Thymus (tissue), 11 donors: ENCODE measurements around the gene SFPQ. TPM values are rescaled to one million over a fixed set of nuclear protein-coding genes. Genes with fewer than 3 reads are reported as not detected.

Experiments
- DNase-seq, 9 donors: peaks; one replicate each; pipeline ENCODE4 v3.0.0-alpha.2; 2013; ENCODE audit warnings: low spot score in 9 of 9, low read depth in 6 of 9, missing footprints in 1 of 9
- H3K27ac ChIP-seq, 2 donors: one replicate each; pipeline ENCODE4 v1.5.1; 2013; ENCODE audit warnings: control low read depth in 1 of 2, low read depth in 1 of 2, low read length in 1 of 2, mild to moderate bottlenecking in 1 of 2, moderate library complexity in 1 of 2
- H3K27me3 ChIP-seq, 2 donors: one replicate each; pipeline ENCODE4 v1.5.1; 2013; ENCODE audit warnings: low read length in 1 of 2; ENCODE audit not compliant: control insufficient read depth in 2 of 2, insufficient read depth in 1 of 2
- H3K36me3 ChIP-seq, 2 donors: one replicate each; pipeline ENCODE4 v1.5.1; 2013; ENCODE audit warnings: low read length in 1 of 2, mild to moderate bottlenecking in 1 of 2, moderate library complexity in 1 of 2; ENCODE audit not compliant: control insufficient read depth in 2 of 2, insufficient read depth in 2 of 2
- H3K4me1 ChIP-seq, 2 donors: one replicate each; pipeline ENCODE4 v1.5.1; 2013; ENCODE audit warnings: low read length in 2 of 2; ENCODE audit not compliant: control insufficient read depth in 2 of 2, insufficient read depth in 2 of 2
- H3K4me3 ChIP-seq, 2 donors: one replicate each; pipeline ENCODE4 v1.5.1; 2013; ENCODE audit warnings: low read length in 2 of 2, control low read depth in 1 of 2, mild to moderate bottlenecking in 1 of 2
- H3K9me3 ChIP-seq, 2 donors: one replicate each; pipeline ENCODE4 v1.5.1; 2013; ENCODE audit warnings: low read length in 1 of 2, mild to moderate bottlenecking in 1 of 2; ENCODE audit not compliant: control insufficient read depth in 2 of 2, insufficient read depth in 1 of 2
- WGBS: extraction: QIAGEN DNeasy Blood & Tissue Kit; methylation state at CpG from one replicate; pipeline ENCODE4 v1.1.7; 2013; 5-methylcytosine and 5-hydroxymethylcytosine counted together
- polyA plus RNA-seq: library from polyadenylated mRNA; stranded (reverse); fragments of 200-250 nt; gene quantifications from one replicate; pipeline ENCODE4 v1.2.3, GENCODE V29; 2013
- total RNA-seq: library from RNA; stranded (reverse); fragments of 120-200 nt; gene quantifications from one replicate; pipeline ENCODE4 v1.2.4, GENCODE V29; 2013
- donor health status: healthy.

The SFPQ gene
- total and polyA plus RNA-seq, 2 donors = 241 to 327 TPM

GRCh38 chr1:35192056-35192852 lies 691 bp downstream of the SFPQ start:
- no peaks in the 10 kb centered on the region for H3K27me3 ChIP-seq
- no peaks in the 10 kb centered on the region for H3K9me3 ChIP-seq
- peaks cover 33 to 44% of the 10 kb centered on the region in 2 donors for H3K36me3 ChIP-seq
- under 1% methylated on average over 94 of the region's 94 CpGs for WGBS
- H3K4me3 ChIP-seq = peak overlapping the region; percentile 94 to 100
- peaks cover 10 to 23% of the 10 kb centered on the region in 2 donors for H3K4me1 ChIP-seq
- DNase-seq = peak in 8 of 9 donors; percentile 71 to 95 (median 85)
- peak overlapping the region; percentile 100 for H3K27ac ChIP-seq

- Histone ChIP-seq H3K27me3 (no peaks in the 10 kb centered on the region), H3K9me3 (no peaks in the 10 kb centered on the region), H3K4me3 (peak overlapping the region; percentile 94 to 100), H3K36me3 (peaks cover 40 to 51% of the 10 kb centered on the region in 2 donors), H3K4me1 (peaks cover 13 to 23% of the 10 kb centered on the region in 2 donors), H3K27ac (peak overlapping the region; percentile 68 to 100)
- DNase-seq = no peak
- under 1% methylated on average over 25 of the region's 25 CpGs for WGBS
These were observed 1.4 kb downstream of the SFPQ start for GRCh38 chr1:35191429-35192055.

- Histone ChIP-seq H3K27ac (no peak overlapping the region), H3K4me3 (peak overlapping the region; percentile 94 to 100), H3K9me3 (no peaks in the 10 kb centered on the region), H3K27me3 (no peaks in the 10 kb centered on the region), H3K36me3 (peaks cover 46 to 59% of the 10 kb centered on the region in 2 donors), H3K4me1 (peaks cover 13 to 23% of the 10 kb centered on the region in 2 donors)
- 17% methylated on average over 6 of the region's 6 CpGs for WGBS
- no peak for DNase-seq
These were observed 2.2 kb downstream of the SFPQ start for GRCh38 chr1:35190784-35191183.

- no peaks in the 10 kb centered on the region for H3K9me3 ChIP-seq
- H3K36me3 ChIP-seq = peaks cover 57 to 77% of the 10 kb centered on the region in 2 donors
- H3K4me3 ChIP-seq = no peak overlapping the region
- no peak for DNase-seq
- no peaks in the 10 kb centered on the region for H3K27me3 ChIP-seq
- no peak overlapping the region for H3K27ac ChIP-seq
- H3K4me1 ChIP-seq = peaks cover 12 to 21% of the 10 kb centered on the region in 2 donors
- 89% methylated on average over 20 of the region's 20 CpGs for WGBS
These were observed 4.2 kb downstream of the SFPQ start for GRCh38 chr1:35188578-35189392.

- no peak overlapping the region for H3K4me3 ChIP-seq
- no peaks in the 10 kb centered on the region for H3K27me3 ChIP-seq
- H3K27ac ChIP-seq = no peak overlapping the region
- no peak for DNase-seq
- H3K9me3 ChIP-seq = no peaks in the 10 kb centered on the region
- 94% methylated on average over 7 of the region's 7 CpGs for WGBS
- H3K4me1 ChIP-seq = peaks cover 10 to 15% of the 10 kb centered on the region in 2 donors
- peaks cover 57 to 85% of the 10 kb centered on the region in 2 donors for H3K36me3 ChIP-seq
These were observed 5.1 kb downstream of the SFPQ start for GRCh38 chr1:35187816-35188342.

GRCh38 chr1:35186239-35186638 lies 6.7 kb downstream of the SFPQ start:
- WGBS = 88% methylated on average over 4 of the region's 4 CpGs
- Histone ChIP-seq H3K4me3 (no peak overlapping the region), H3K27ac (no peak overlapping the region), H3K9me3 (no peaks in the 10 kb centered on the region), H3K4me1 (peaks cover 10 to 15% of the 10 kb centered on the region in 2 donors), H3K36me3 (peaks cover 54 to 97% of the 10 kb centered on the region in 2 donors), H3K27me3 (no peaks in the 10 kb centered on the region)
- no peak for DNase-seq

- Histone ChIP-seq H3K4me1 (peaks cover 7 to 8% of the 10 kb centered on the region in 2 donors), H3K36me3 (peaks cover 55 to 97% of the 10 kb centered on the region in 2 donors)
These were observed 7.7 kb downstream of the SFPQ start for GRCh38 chr1:35185200-35185599.

GRCh38 chr1:35184495-35185199 lies 8.3 kb downstream of the SFPQ start:
- no peak for DNase-seq
- H3K27ac ChIP-seq = no peak overlapping the region
- no peaks in the 10 kb centered on the region for H3K27me3 ChIP-seq
- no peak overlapping the region for H3K4me3 ChIP-seq
- no peaks in the 10 kb centered on the region for H3K9me3 ChIP-seq
- 96% methylated on average over 12 of the region's 12 CpGs for WGBS
- H3K36me3 ChIP-seq = peaks cover 55 to 97% of the 10 kb centered on the region in 2 donors
- H3K4me1 ChIP-seq = peaks cover 2 to 3% of the 10 kb centered on the region in 2 donors

More at GRCh38 chr1:35185200-35185599, 7.7 kb downstream of the SFPQ start:
- no peaks in the 10 kb centered on the region for H3K27me3 ChIP-seq
- no peak overlapping the region for H3K27ac ChIP-seq
- no peak for DNase-seq
- H3K9me3 ChIP-seq = no peaks in the 10 kb centered on the region
- WGBS = 95% methylated on average over 5 of the region's 5 CpGs
- H3K4me3 ChIP-seq = no peak overlapping the region
